K562 (cell line): Measurements from ENCODE around the gene TMEM255A. TPM values are rescaled to one million over a fixed set of nuclear protein-coding genes. Genes with fewer than 3 reads are reported as not detected.

ENCODE experiments used
- BHLHE40 ChIP-seq: IDR thresholded peaks from 2 replicates; pipeline ENCODE4 v1.6.1; 2011; ENCODE audit warnings: low read length, improper control_type of control experiment
- CEBPZ ChIP-seq: fragments of 150-350 bp; IDR thresholded peaks from 2 replicates; pipeline ENCODE4 v1.6.1; 2014; ENCODE audit warnings: low read depth, mild to moderate bottlenecking, low read length, borderline replicate concordance
- ILF3 ChIP-seq: fragments of 450-650 bp; IDR thresholded peaks from 2 replicates; pipeline ENCODE4 v1.6.1; 2018; ENCODE audit warnings: antibody characterized with exemption, mild to moderate bottlenecking, moderate library complexity, borderline replicate concordance
- LCOR ChIP-seq: sonication (generic); formaldehyde crosslinking; IDR thresholded peaks from 2 replicates; pipeline ENCODE4 v1.8.0; 2022; ENCODE audit warnings: mild to moderate bottlenecking, missing genetic modification reagents
- MITF ChIP-seq: IDR thresholded peaks from 2 replicates; pipeline ENCODE4 v1.6.1; 2014; ENCODE audit warnings: antibody characterized with exemption
- MNT ChIP-seq, 2 experiments: fragments of 450-650 bp; conservative IDR thresholded peaks; 2 replicates each; pipeline ENCODE4 v1.6.1; 2017; ENCODE audit warnings: mild to moderate bottlenecking in 2 of 2, moderate library complexity in 2 of 2
- MTA1 ChIP-seq: fragments of 450-650 bp; IDR thresholded peaks from 2 replicates; pipeline ENCODE4 v1.6.1; 2017; ENCODE audit warnings: borderline replicate concordance
- NCOA1 ChIP-seq: fragments of 450-650 bp; IDR thresholded peaks from 2 replicates; pipeline ENCODE4 v1.6.1; 2016; ENCODE audit warnings: low read depth
- NFYB ChIP-seq: IDR thresholded peaks from 2 replicates; pipeline ENCODE4 v1.6.1; 2011; ENCODE audit warnings: mild to moderate bottlenecking, moderate library complexity; ENCODE audit not compliant: insufficient read length; ENCODE audit errors: extremely low read depth
- PKNOX1 ChIP-seq: fragments of 450-650 bp; IDR thresholded peaks from 2 replicates; pipeline ENCODE4 v1.6.1; 2016
- PYGO2 ChIP-seq: fragments of 450-650 bp; IDR thresholded peaks from 2 replicates; pipeline ENCODE4 v1.6.1; 2016; ENCODE audit warnings: mild to moderate bottlenecking, missing genetic modification characterization, moderate library complexity, missing compliant biosample characterization
- TBL1XR1 ChIP-seq, 2 experiments: IDR thresholded peaks; 2 replicates each; pipeline ENCODE4 v1.6.1; 2012; ENCODE audit warnings: improper control_type of control experiment in 2 of 2, low read length in 2 of 2, mild to moderate bottlenecking in 1 of 2
- TEAD4 ChIP-seq, 2 experiments: sonication (generic) in 1 of 2; formaldehyde crosslinking in 1 of 2; IDR thresholded peaks; 2 replicates each; pipeline versions ENCODE4 v1.6.1 to v1.8.0; 2012 to 2022; ENCODE audit warnings: borderline replicate concordance in 1 of 2, inconsistent platforms in 1 of 2, low read length in 1 of 2, mild to moderate bottlenecking in 1 of 2, missing genetic modification reagents in 1 of 2
- ZBTB2 ChIP-seq: fragments of 450-650 bp; IDR thresholded peaks from 2 replicates; pipeline ENCODE4 v1.6.1; 2016; ENCODE audit warnings: antibody characterized with exemption
- ZNF518B ChIP-seq: fragments of 250-450 bp; sonication (Bioruptor Pico); IDR thresholded peaks from 2 replicates; pipeline ENCODE4 v1.5.0; 2021; ENCODE audit warnings: mild to moderate bottlenecking, moderate library complexity
- polyA plus RNA-seq, 8 experiments: library from polyadenylated mRNA; depleted of rRNA in 4 of 8; stranded (reverse) in 5 of 8; unstranded in 3 of 8; fragments of >200 nt; fragmentation: Nextera tagmentation in 2 of 8; fragmentation: Illumina TruSeq in 1 of 8; extraction: Ambion mirVana in 2 of 8; extraction: Trizol in 1 of 8; gene quantifications; 2 replicates each; pipeline versions ENCODE4 v1.2.1 to v1.2.3, GENCODE V29; 2011 to 2014; ENCODE audit warnings: inconsistent platforms in 1 of 8, missing spikeins in 1 of 8
- total RNA-seq, 7 experiments: library from RNA; depleted of rRNA in 6 of 7; stranded (reverse); fragments of >200 nt in 6 of 7; fragmentation: Illumina TruSeq in 2 of 7; extraction: Trizol in 2 of 7; gene quantifications; 2 replicates each; pipeline versions ENCODE4 v1.2.1 to v1.2.3, GENCODE V29; 2011 to 2021; ENCODE audit warnings: low replicate concordance in 1 of 7

The TMEM255A gene
- total and polyA plus RNA-seq, 9 of the 15 experiments (the other 6 are each of a cell fraction or from before 2014, with no cell fraction given): 0.01 TPM; not detected in 8

- no peak for TF ChIP-seq MNT (conservative IDR thresholded peaks at IDR 0.05)
- TF ChIP-seq ZBTB2: no peak
- peak; percentile 51; the same call in 1 of the 2 replicates for TF ChIP-seq MTA1
- TF ChIP-seq ILF3: no peak
- TF ChIP-seq CEBPZ: no peak
- no peak for TF ChIP-seq MITF
- peak; percentile 70 for TF ChIP-seq PKNOX1
- TF ChIP-seq TBL1XR1 (IDR thresholded peaks at IDR 0.05; ENCODE audit: low read length in 2 of 2): peak in 1 of 2 experiments; percentile 70; a peak in 1 of 4 replicates
- peak; percentile 99 for TF ChIP-seq TEAD4 (IDR thresholded peaks at IDR 0.05; ENCODE audit: low read length)
- no peak for TF ChIP-seq TEAD4 (CRISPR knock-in tag; IDR thresholded peaks at IDR 0.05; ENCODE audit: borderline replicate concordance)
- TF ChIP-seq NCOA1: peak; percentile 63; the same call in 1 of the 2 replicates
- peak; percentile 84 for TF ChIP-seq LCOR
- TF ChIP-seq ZNF518B (CRISPR knock-in tag): no peak
- TF ChIP-seq BHLHE40: peak; percentile 15; the same call in 1 of the 2 replicates
- peak; percentile 84 for TF ChIP-seq PYGO2 (tag)
- peak; percentile 62 for TF ChIP-seq NFYB
Measured at GRCh38 chrX:120334603-120335002, 23.3 kb upstream of the TMEM255A start (continued).
